ENCODE results near the gene CYFIP1.

CYFIP1 gene

GRCh38 chr15:22869856-22870255, 110.3 kb downstream of the CYFIP1 start:
- no peak for DNase-seq (ENCODE audit: low read depth in 2 of 2)

GRCh38 chr15:22868928-22869327, 111.2 kb downstream of the CYFIP1 start:
- no peak for DNase-seq (ENCODE audit: low read depth in 2 of 2)

GRCh38 chr15:22868495-22868894, 111.7 kb downstream of the CYFIP1 start:
- no peak for DNase-seq (ENCODE audit: low read depth in 2 of 2)

- DNase-seq (ENCODE audit: low read depth in 2 of 2): no peak
Observed at GRCh38 chr15:22867886-22868285, 112.3 kb downstream of the CYFIP1 start.

GRCh38 chr15:22866079-22866478, 114.1 kb downstream of the CYFIP1 start:
- no peak for DNase-seq (ENCODE audit: low read depth in 2 of 2)

GRCh38 chr15:22863356-22863755, 116.8 kb downstream of the CYFIP1 start:
- DNase-seq (ENCODE audit: low read depth in 2 of 2): no peak

- DNase-seq (ENCODE audit: low read depth in 2 of 2): no peak
Observed at GRCh38 chr15:22861161-22861560, 119.0 kb downstream of the CYFIP1 start.

- DNase-seq (ENCODE audit: low read depth in 2 of 2): no peak
Observed at GRCh38 chr15:22856659-22857058, 123.5 kb downstream of the CYFIP1 start.

GRCh38 chr15:22855791-22856190, 124.4 kb downstream of the CYFIP1 start:
- no peak for DNase-seq (ENCODE audit: low read depth in 2 of 2)

GRCh38 chr15:22851513-22851912, 128.7 kb downstream of the CYFIP1 start:
- DNase-seq (ENCODE audit: low read depth in 2 of 2): no peak

- no peak for DNase-seq (ENCODE audit: low read depth in 2 of 2)
Observed at GRCh38 chr15:22850055-22850454, 130.1 kb downstream of the CYFIP1 start.

GRCh38 chr15:22846073-22846472, 134.1 kb downstream of the CYFIP1 start:
- DNase-seq (ENCODE audit: low read depth in 2 of 2): no peak

- no peak for DNase-seq (ENCODE audit: low read depth in 2 of 2)
Observed at GRCh38 chr15:22845289-22845900, 134.8 kb downstream of the CYFIP1 start.

- DNase-seq (ENCODE audit: low read depth in 2 of 2): no peak
Observed at GRCh38 chr15:22844421-22845288, 135.5 kb downstream of the CYFIP1 start.

GRCh38 chr15:22839046-22839695, 141.0 kb downstream of the CYFIP1 start:
- DNase-seq (ENCODE audit: low read depth in 2 of 2): no peak

- DNase-seq (ENCODE audit: low read depth in 2 of 2): peak; percentile 98 to 99
Observed at GRCh38 chr15:22838292-22839042, 141.7 kb downstream of the CYFIP1 start, which contains the start of gene NIPA2. Gene NIPA2 (plus strand): TSS chr15:22838666. CDS start chr15:22851732, 13,066 bp downstream.

- DNase-seq (ENCODE audit: low read depth in 2 of 2): no peak
Observed at GRCh38 chr15:22831473-22831872, 148.7 kb downstream of the CYFIP1 start.

GRCh38 chr15:22827125-22827524, 153.0 kb downstream of the CYFIP1 start:
- no peak for DNase-seq (ENCODE audit: low read depth in 2 of 2)

- DNase-seq (ENCODE audit: low read depth in 2 of 2): no peak
Observed at GRCh38 chr15:22823495-22824128, 156.6 kb downstream of the CYFIP1 start.

GRCh38 chr15:22819651-22820050, 160.5 kb downstream of the CYFIP1 start:
- DNase-seq (ENCODE audit: low read depth in 2 of 2): no peak
